NCI-H446 treated with DMSO at 0.1 percent for 48 hours (cell line): Measurements from ENCODE around the gene PPP1R3E.
"Not testable (repeated sequence)": the region's sequence is repeated elsewhere in the genome, so short reads cannot be mapped to it uniquely, and the experiment has no call there.

Experiments
- DNase-seq: peaks from one replicate; lab custom pipeline; 2025; lab: John Stamatoyannopoulos, UW

Gene PPP1R3E

DNA sequence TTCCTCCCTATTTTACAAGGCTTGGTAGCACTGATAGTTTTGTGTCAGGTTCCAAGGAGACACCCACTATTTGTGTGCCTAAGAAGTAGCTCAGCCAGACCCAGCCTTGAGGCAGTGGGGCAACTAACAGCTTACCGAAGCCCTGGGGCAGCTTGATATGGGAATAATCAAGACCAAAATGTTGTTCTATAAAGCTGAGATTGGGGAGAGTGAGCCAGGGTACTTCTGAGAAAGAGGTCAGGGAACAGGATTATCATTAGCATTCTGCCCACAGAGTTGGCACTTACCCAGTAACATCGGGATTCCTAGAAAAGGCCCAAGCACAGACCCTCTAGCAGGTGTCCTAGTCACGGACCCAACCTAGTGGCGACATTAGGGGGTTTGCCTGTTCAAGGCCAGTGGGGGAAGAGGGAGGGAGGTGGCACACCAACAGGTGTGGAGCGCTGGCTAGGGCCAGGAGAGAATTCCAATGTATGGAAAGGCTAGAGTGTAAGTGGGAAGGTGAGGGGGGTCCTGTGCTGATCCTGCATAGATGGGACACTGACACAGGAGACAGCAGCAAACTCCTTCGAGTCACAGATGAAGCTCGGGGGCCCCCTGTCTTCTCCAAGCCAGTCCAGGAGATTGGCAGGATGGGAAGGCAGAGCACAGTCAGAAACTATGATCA is 4.9 kb downstream of the PPP1R3E start:
- DNase-seq, result no peak

GRCh38 chr14:23297096-23297495 is 5.6 kb downstream of the PPP1R3E start:
- DNase-seq, result no peak

DNA sequence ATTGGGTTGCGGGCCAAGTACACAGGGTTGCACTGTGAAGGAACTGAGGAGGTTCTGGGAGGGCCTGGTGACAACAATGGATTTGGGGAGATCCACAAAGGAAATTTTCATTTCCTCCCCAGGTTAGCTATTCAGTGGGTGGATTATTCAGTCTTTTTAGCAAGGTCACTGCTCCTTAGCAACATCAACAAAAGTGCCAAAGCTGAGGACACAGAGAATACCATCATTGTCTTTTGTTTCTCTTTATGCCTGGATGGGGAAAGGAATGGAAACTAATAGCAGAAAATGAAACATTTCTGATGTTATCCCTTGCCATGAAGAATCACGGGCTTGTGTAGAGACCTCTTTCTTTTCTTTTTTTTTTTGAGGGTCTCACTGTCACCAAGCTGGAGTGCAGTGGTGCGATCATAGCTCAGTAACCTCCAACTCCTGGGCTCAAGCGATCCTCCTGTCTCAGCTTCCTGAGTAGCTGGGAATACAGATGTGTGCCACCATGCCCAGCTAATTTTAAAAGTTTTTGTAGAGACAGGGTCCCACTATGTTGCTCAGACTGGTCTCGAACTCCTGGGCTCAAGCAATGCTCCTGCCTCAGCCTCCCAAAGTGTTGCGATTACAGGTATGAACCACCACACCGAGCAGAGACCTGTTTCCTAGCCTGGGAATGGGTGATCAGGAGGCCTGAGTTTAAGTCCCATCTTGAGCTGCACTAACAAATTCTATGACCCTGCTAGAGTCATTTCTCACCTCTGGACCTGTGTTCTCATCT is 6.5 kb downstream of the PPP1R3E start:
- no peak for DNase-seq

DNA sequence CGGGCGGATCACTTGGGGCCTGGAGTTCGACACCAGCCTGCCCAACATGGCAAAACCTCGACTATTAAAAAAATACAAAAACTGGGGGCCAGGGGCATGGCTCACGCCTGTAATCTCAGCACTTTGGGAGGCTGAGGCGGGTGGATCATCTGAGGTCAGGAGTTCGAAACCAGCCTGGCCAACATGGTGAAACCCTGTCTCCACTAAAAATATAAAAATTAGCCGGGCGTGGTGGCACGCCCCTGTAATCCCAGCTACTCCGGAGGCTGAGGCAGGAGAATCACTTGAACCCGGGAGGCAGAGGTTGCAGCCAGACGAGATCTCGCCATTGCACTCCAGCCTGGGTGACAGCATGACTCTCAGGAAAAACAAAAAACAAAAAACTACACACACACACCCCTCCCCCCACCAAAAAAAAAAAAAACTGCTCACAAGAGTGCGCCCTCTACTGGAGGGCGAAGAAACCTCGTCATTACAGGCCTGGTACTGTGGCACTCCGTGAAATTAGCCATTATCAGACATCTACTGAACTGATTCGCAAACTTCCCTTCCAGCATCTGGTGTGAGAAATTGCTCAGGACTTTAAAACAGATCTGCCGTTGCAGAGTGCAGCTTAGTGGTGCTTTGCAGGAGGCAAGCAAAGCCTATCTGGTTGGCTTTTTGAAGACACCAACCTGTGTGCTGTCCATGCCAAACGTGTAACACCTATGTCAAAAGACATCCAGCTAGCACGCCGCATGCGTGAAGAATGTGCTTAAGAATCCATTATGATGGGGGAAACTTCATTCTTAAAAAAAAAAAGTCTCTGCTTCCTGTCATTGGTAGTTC is 7.7 kb downstream of the PPP1R3E start:
- DNase-seq, result no peak

- no peak for DNase-seq
These were observed 15.7 kb downstream of the PPP1R3E start for GRCh38 chr14:23286902-23287479.

DNA sequence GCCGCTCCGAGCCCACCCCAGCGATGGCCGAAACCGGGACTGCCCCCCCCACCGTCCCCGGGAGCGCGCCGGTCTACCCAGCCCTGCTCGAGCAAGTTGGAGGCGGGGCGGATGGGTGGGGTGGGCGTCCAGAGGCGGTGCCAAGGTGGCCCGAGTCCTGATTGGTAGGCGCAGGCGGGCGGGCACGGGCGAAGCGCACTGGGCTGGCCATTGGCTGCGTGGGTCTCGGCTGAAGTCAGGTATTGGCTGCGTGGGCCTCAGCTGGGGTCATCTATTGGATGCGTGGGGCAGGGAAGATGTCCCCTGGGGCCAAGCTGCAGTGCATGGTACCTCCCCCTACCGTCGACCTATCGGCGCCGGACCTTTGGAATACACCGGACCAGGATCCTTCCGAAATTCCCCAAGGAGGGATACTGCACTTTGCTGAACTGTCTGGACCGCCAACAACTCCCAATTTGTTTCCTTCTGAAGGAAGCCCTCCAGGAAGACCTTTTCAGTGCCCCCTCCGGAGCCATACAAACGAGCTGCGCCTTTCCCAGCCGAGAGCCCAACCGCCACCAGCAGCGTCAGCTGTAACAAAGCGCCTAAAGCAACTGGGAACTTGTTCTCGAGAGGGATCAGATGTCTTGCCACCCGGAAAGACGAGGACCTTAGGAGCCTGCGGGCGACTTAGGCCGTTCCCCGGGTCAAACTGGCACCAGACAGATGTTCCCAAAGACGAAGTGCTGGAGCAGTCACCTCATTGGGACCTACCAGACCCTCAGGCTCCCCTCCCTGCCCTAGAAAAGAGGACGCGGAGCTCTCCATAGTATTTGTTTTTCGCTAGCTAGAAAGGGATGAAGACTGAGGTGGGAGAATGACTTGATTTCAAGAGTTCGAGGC is 16.4 kb downstream of the PPP1R3E start, which contains the start of gene HOMEZ:
TSS of gene HOMEZ (minus strand) at position 113 of the 882 bp plus-strand sequence. CDS start 180 bp downstream, outside the sequence.
- peak; percentile 98 for DNase-seq

GRCh38 chr14:23285530-23286019 is 17.1 kb downstream of the PPP1R3E start:
- no peak for DNase-seq

GRCh38 chr14:23284654-23285529 is 17.8 kb downstream of the PPP1R3E start:
- no peak for DNase-seq

GRCh38 chr14:23281247-23281646 is 21.4 kb downstream of the PPP1R3E start:
- no peak for DNase-seq

DNA sequence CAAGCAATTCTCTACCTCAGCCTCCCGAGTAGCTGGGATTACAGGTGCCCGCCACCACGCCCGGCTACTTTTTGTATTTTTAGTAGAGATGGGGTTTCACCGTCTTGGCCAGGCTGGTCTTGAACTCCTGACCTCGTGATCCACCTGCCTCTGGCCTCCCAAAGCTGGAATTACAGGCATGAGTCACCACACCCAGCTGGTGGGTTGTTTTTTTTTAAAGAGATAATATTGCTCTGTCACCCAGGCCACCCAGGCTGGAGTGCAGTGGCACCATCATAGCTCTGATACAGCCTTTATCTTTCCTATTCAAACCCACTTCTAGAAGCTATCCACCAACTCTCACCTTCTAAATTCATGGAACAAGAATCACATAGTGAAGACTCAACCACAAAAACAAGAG is 24.7 kb downstream of the PPP1R3E start:
- not testable (repeated sequence) for DNase-seq

- no peak for DNase-seq
These were observed 25.5 kb downstream of the PPP1R3E start for GRCh38 chr14:23277189-23277588.

DNA sequence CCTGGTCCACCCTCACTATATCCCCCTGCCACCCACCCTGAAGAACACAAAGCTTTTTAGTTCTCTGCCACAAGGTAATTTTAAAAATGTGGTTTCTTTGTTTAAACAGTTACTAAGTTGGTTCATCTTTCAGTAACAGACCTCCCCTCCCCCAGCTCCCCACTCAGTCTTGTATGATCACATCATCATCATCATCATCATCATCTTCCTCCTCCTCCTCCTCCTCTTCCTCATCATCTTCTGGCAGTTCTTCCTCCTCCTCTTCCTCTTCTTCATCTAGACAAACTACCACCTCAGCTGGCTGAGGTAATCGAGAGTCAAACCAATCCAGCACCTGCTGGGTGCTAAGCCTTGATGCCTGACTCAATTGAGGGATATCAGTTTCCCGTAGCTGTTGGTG is 27.2 kb downstream of the PPP1R3E start:
- no peak for DNase-seq

DNA sequence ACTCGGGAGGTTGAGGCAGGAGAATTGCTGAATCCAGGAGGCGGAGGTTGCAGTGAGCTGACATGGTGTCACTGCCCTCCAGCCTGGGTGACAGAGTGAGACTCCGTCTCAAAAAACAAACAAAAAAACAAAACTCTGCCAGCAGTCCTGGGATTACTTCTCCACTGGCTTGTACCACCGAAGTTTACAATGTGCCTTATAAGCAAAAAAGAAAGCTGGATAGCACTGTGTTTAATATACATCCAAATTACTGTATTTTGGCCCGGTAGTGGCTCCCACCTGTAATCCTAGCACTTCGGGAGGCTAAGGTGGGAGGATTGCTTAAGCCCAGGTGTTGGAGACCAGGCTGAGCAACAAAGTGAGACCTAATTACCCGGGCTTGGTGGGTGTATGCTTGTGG is 33.5 kb downstream of the PPP1R3E start:
- no peak for DNase-seq

DNA sequence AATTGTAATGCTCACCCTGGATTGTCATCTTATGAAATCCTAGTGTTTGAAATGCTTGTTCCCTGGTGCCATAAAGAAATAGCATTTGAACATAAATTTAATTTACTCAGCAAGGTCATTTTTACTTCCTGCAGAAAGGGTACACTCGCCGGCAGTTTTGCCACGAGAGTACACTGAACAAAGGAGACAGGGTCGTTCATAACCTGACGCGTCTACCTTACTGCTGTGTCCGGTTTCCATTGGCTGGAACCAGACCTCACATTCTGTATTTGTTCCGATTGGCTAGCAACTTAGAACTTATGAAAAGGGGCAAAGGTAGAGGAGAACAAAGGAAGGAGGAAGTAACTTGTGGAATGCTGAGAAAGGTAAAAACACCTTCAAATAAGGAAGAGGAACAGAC is 41.8 kb downstream of the PPP1R3E start:
- DNase-seq, result not testable (repeated sequence)

- no peak for DNase-seq
These were observed 43.2 kb downstream of the PPP1R3E start for GRCh38 chr14:23259426-23259825.

DNA sequence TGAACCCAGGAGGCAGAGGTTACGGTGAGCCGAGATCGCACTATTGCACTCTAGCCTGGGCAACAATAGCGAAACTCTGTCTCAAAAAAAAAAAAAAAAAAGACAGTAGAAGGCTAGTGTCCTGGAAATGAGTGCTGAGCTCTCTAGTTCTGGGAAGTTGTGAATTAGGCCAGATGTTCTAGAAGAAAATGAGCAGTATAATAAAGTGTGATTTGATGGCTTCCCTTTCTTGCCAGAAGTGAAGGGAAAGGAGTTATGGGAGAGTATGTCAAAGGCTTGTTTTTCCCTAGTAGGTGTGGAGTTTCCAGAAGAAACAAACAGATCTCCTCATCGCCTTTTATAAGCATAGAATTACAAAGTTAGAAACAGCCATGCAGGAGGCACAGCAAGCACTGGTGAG is 44.4 kb downstream of the PPP1R3E start:
- DNase-seq, result no peak

GRCh38 chr14:23252420-23253333 is 50.0 kb downstream of the PPP1R3E start:
- DNase-seq, result no peak

DNA sequence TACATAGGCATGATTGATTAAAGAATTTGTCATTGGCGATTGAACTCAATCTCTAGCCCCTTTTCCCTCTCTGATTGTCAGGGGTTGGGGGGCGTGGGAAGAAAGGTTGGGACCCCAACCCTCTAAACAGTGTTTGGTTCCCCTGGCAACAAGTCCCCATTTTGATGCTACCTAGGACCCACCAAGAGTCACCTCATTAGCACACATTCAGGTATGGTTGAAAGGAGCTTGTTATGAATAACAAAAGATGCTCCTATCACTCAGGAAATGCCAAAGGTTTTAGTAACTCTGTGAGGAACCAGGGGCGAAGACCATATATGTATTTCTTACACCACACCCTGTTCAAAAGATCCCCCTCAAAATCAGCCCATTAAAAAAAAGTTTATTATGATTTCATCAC is 50.7 kb downstream of the PPP1R3E start:
- no peak for DNase-seq

DNA sequence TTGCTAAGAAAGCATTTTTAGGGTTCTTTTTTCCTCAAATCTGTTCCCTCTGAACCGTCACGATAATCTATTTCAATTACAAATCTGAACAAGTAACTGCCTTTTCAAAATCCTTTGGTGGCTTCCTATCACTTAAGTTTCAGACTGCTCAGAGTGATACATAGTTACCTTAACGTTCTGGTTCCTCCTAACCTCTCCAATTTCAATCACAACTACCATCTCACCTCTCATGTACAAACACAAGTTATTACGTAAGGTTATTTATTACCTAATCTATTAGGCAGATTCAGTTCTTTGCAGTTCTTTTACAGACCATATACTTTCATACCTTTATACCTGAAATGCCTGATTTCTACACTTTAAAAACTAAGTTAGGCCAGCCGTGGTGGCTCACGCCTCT is 52.8 kb downstream of the PPP1R3E start:
- DNase-seq, result no peak
